Measurements from ENCODE around the gene MZT2B. TPM values are rescaled to one million over a fixed set of nuclear protein-coding genes. Genes with fewer than 3 reads are reported as not detected.
"Not testable (repeated sequence)": the region's sequence is repeated elsewhere in the genome, so short reads cannot be mapped to it uniquely, and the experiment has no call there.

Gene MZT2B
- total RNA-seq, 1 donor from 2014 or later, result 143 TPM

DNA sequence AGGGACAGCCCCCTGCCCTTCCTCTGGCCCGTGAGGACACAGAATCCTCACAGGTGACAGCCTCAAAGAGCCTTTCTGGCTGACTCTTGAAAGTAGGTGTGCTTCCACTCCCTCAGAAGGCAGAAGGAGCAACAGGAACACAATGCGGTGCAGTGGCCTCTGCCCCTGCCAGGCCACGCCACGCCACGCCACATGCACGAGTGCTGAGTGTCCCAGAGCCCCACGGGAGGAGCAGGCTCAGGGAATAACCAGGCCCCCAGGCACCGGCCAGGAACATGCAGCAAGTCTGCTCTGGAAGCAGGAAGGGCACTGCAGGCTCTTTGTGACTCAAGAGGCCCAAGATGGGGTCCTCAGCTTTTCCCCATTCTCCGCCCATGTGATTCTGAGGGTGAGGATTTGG, 19.1 kb upstream of the MZT2B start:
- Mint-ChIP-seq H3K27ac (no peak overlapping the region), H3K4me3 (no peak overlapping the region), H3K27me3 (no peaks in the 10 kb centered on the region), H3K4me1 (peaks cover 17% of the 10 kb centered on the region), H3K9me3 (no peaks in the 10 kb centered on the region), H3K36me3 (ENCODE audit: low read depth) (peaks cover 68% of the 10 kb centered on the region)
- intact Hi-C loops (cut with micrococcal nuclease), result no loop called here
- DNase-seq (no peak), ATAC-seq (ENCODE audit: low read depth) (no peak)
- TF ChIP-seq, protein P1, sequence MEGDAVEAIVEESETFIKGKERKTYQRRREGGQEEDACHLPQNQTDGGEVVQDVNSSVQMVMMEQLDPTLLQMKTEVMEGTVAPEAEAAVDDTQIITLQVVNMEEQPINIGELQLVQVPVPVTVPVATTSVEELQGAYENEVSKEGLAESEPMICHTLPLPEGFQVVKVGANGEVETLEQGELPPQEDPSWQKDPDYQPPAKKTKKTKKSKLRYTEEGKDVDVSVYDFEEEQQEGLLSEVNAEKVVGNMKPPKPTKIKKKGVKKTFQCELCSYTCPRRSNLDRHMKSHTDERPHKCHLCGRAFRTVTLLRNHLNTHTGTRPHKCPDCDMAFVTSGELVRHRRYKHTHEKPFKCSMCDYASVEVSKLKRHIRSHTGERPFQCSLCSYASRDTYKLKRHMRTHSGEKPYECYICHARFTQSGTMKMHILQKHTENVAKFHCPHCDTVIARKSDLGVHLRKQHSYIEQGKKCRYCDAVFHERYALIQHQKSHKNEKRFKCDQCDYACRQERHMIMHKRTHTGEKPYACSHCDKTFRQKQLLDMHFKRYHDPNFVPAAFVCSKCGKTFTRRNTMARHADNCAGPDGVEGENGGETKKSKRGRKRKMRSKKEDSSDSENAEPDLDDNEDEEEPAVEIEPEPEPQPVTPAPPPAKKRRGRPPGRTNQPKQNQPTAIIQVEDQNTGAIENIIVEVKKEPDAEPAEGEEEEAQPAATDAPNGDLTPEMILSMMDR (IDR thresholded peaks at IDR 0.05), result no peak
- POLR2A ChIA-PET, result interaction anchor here (0.6 kb wide), 1 partner anchor 17 kb away, joined by 9 read pairs; no protein-coding TSS in a partner anchor
- CTCF ChIA-PET, result no interaction called here

DNA sequence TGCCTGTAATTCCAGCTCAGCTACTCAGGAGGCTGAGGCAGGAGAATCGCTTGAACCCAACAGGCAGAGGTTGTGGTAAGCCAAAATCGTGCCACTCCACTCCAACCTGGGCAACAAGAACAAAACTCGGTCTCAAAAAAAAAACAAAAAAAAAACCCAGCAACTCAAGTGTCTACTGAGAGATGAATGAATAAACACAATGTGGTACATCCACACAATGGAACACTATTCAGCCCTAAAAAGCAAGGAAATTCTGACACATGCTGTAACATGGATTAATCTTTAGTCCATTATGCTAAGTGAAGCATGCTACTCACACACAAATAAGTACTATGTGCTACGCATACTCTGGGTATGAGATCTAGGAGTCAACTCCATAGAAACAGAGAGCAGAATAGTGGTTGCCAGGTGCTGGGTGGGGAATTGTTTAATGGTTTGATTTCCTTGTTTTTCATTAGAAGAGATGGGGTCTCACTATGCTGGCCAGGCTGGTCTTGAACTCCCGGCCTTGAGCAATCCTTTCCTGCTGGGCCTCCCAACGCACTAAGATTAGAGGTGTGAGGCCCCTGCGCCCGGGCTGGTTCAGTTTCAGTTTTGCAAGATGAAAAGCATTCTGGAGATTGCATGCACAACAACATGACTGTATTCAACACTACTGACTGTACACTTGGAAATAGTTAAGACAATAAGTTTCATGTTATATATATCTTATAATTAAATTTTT, 16.6 kb upstream of the MZT2B start:
- intact Hi-C loops (cut with micrococcal nuclease), result no loop called here
- Mint-ChIP-seq H3K27ac (no peak overlapping the region), H3K36me3 (ENCODE audit: low read depth) (peaks cover 74% of the 10 kb centered on the region), H3K27me3 (no peaks in the 10 kb centered on the region), H3K9me3 (no peaks in the 10 kb centered on the region), H3K4me3 (no peak overlapping the region), H3K4me1 (no peaks in the 10 kb centered on the region)
- DNase-seq, result no peak
- ChIA-PET CTCF (no interaction called here), POLR2A (interaction anchor here (1.0 kb wide), 1 partner anchor 16 kb away, joined by 3 read pairs; the partner anchor contains the start of gene SMPD4)
- TF ChIP-seq, protein P1 (IDR thresholded peaks at IDR 0.05), result no peak
- no peak for ATAC-seq (ENCODE audit: low read depth)

DNA sequence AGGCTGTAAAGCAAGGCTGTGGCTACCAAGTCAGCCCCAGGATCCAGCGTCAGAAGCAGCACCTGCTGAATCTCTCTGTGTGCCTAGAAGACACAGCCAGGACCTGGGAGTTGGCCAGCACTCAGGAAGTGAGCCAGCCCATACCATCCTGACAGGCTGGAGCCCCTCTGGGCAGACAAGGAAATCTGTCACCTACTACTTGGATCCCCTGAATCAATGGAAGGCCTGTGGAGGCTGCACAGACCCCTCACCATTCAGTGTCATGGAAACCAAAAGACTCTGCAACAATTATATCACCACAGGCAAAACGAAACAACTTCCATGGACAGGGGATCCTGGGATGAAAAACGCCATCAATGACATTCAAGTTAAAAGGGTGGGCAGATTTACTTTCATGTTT, 15.5 kb upstream of the MZT2B start:
- H3K27ac Mint-ChIP-seq; H3K27me3 Mint-ChIP-seq; H3K4me3 Mint-ChIP-seq; ATAC-seq (ENCODE audit: low read depth); H3K9me3 Mint-ChIP-seq; DNase-seq; H3K4me1 Mint-ChIP-seq; intact Hi-C loops (cut with micrococcal nuclease); CTCF ChIA-PET: not testable (repeated sequence)
- peaks cover 76% of the 10 kb centered on the region for H3K36me3 Mint-ChIP-seq (ENCODE audit: low read depth)
- POLR2A ChIA-PET, result interaction anchor here (1.0 kb wide), 1 partner anchor 15 kb away, joined by 3 read pairs; the partner anchor contains the start of gene SMPD4

DNA sequence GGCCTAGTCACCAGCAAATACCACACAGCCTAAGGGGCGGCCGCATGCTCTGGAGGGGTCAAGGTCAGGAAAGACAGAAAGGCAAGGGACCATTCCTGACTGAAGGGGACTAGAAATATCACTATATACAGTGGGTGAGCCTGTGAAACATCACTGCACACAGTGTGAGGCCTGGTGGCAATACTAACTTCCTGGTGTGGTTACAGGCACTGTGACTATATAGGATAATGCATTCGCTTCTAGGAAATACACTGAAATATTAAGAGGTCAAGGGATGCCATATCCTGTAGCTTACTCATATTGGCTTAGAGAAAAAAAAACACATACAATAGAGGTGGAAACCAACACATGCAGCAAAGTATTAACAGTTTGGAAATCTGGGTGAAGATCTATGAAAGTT, 12.9 kb upstream of the MZT2B start:
- CTCF ChIA-PET; DNase-seq; H3K27ac Mint-ChIP-seq; H3K9me3 Mint-ChIP-seq; intact Hi-C loops (cut with micrococcal nuclease); H3K4me1 Mint-ChIP-seq; H3K4me3 Mint-ChIP-seq; POLR2A ChIA-PET; ATAC-seq (ENCODE audit: low read depth); H3K27me3 Mint-ChIP-seq: not testable (repeated sequence)
- H3K36me3 Mint-ChIP-seq (ENCODE audit: low read depth), result peaks cover 78% of the 10 kb centered on the region

DNA sequence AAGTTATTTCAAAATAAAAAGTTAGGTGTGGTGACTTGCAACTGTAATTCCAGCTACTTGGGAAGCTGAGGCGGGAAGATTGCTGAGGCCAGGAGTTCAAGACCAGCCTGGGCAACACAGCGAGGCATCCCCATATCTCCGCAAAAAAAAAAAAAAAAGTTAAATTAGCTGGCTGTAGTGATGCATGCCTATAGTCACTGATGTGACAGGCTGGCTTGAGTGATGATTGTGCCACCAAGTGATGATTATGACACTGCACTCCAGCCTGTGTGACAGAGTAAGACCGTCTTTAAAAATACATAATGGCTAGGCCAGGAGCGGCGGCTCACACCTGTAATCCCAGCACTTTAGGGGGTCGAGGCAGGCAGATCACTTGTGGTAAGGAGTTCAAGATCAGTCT, 12.2 kb upstream of the MZT2B start:
- ChIA-PET CTCF (no interaction called here), POLR2A (interaction anchor here (0.5 to 0.7 kb wide), 2 partner anchors 171 to 1334 kb away, joined by 3 read pairs; no protein-coding TSS in a partner anchor)
- DNase-seq, result no peak
- Mint-ChIP-seq H3K36me3 (ENCODE audit: low read depth) (peaks cover 78% of the 10 kb centered on the region), H3K27ac (no peak overlapping the region), H3K4me3 (no peak overlapping the region), H3K27me3 (no peaks in the 10 kb centered on the region), H3K4me1 (no peaks in the 10 kb centered on the region), H3K9me3 (no peaks in the 10 kb centered on the region)
- ATAC-seq (ENCODE audit: low read depth), result no peak
- intact Hi-C loops (cut with micrococcal nuclease), result no loop called here
- TF ChIP-seq, protein P1 (IDR thresholded peaks at IDR 0.05), result no peak

DNA sequence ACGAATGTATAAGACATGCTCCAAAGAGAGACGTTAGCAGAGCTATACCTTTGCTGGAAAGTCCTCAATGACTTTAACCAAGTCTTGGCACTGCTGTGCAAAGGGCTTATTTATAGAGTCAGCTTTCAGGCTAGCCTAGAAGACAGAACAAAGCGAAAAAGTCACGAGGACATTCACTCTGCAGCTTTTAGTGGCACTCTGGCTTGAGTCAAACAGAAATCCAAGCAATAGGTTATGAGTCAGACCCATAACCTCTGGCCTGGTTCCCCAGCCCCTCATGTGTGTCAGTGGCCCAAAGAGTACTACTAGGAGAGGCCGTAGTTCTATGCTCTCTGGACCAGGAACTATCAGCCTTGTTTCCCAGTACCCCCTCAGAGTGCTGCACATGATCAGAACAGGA, 7.2 kb upstream of the MZT2B start:
- POLR2A ChIA-PET; H3K27me3 Mint-ChIP-seq; H3K9me3 Mint-ChIP-seq; ATAC-seq (ENCODE audit: low read depth); DNase-seq; intact Hi-C loops (cut with micrococcal nuclease); H3K27ac Mint-ChIP-seq; CTCF ChIA-PET; H3K4me1 Mint-ChIP-seq; H3K4me3 Mint-ChIP-seq: not testable (repeated sequence)
- peaks cover 57% of the 10 kb centered on the region for H3K36me3 Mint-ChIP-seq (ENCODE audit: low read depth)

DNA sequence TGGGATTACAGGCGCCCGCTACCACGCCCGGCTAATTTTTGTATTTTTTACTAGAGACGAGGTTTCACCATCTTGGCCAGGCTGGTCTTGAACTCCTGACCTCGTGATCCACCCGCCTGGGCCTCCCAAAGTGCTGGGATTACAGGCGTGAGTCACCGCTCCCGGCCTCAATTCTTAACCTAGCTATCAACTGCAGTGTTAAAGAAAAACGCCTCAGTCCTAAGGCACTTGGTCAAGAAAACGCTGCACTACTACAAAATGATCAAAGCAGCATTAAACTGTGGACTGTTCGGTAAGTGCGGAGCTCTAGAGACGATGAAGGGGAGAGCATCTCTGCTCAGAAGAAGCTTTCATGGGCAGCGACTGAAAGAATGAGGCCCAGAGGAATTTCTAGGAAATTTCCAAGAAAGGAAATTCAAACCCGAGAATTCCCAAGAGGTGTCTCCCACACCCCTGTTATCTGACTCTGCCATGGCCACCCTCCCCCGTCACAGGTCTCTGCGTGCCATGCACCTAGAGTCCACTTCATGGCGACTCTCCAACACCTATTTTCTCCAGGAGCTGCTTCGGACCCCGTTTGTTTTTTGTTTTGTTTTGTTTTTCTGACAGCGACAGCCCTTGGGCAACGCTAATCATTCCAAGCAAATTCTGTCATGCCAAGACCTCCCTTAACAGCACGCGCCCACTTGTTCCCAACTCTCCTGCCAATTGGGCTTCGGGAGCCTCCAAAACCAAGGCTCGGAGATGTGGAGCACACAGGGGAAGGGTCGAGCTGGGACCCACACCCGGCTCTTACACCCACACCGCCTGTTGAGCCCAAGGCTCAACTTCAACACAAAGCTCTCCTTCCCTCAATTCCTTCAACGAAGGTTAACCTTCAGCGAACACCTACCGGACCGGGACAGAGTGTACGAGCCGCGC, 1.4 kb upstream of the MZT2B start:
- H3K36me3 Mint-ChIP-seq (ENCODE audit: low read depth), result peaks cover 13% of the 10 kb centered on the region
- intact Hi-C loops (cut with micrococcal nuclease), result loop anchor here (1.0 to 5.0 kb wide), 8 partner anchors 22 to 1863 kb away; partner anchors contain the start of genes CCDC74B, HS6ST1, IMP4 and MZT2A
- H3K4me3 Mint-ChIP-seq, result peak overlapping the region; percentile 93

More for the DNA sequence above, 1.4 kb upstream of the MZT2B start:
- not testable (repeated sequence) for H3K27me3 Mint-ChIP-seq; ATAC-seq (ENCODE audit: low read depth); H3K9me3 Mint-ChIP-seq; DNase-seq
- H3K27ac Mint-ChIP-seq, result peak overlapping the region; percentile 91
- POLR2A ChIA-PET, result interaction anchor here (0.6 to 3.0 kb wide), 7 partner anchors 17 to 913 kb away, joined by 3 to 62 read pairs (median 6); partner anchors contain the start of genes FAM168B and IMP4
- CTCF ChIA-PET, result interaction anchor here (2.4 kb wide), 1 partner anchor 161 kb away, joined by 19 read pairs; the partner anchor contains the start of gene IMP4
- peaks cover 31% of the 10 kb centered on the region for H3K4me1 Mint-ChIP-seq

All from activated B cell treated with CpG ODN at 0.5 μM for 24 hours (primary cell).